H1 (cell line): ENCODE measurements around the gene ANO6.

Source experiments
- CREB1 ChIP-seq: IDR thresholded peaks from 2 replicates; pipeline ENCODE4 v1.6.1; 2012; ENCODE audit warnings: inconsistent platforms
- EZH2 ChIP-seq: fragments of 200-600 bp; sonication (generic); IDR thresholded peaks from 2 replicates; pipeline ENCODE4 v1.7.1; 2012; ENCODE audit warnings: low read depth, mild to moderate bottlenecking, moderate library complexity, low read length, inconsistent platforms; ENCODE audit not compliant: severe bottlenecking
- GABPA ChIP-seq: IDR thresholded peaks from 2 replicates; pipeline ENCODE4 v1.6.1; 2011; ENCODE audit warnings: mild to moderate bottlenecking, low read length, moderate library complexity, borderline replicate concordance; ENCODE audit not compliant: insufficient read depth
- JUN ChIP-seq: IDR thresholded peaks from 2 replicates; pipeline ENCODE4 v1.6.1; 2011; ENCODE audit warnings: low read depth, mild to moderate bottlenecking, improper control_type of control experiment, low read length
- POLR2A ChIP-seq, 2 experiments: IDR thresholded peaks; 1 replicate in 1 of 2; 2 replicates in 1 of 2; pipeline ENCODE4 v1.6.1; 2011; ENCODE audit warnings: low read depth in 2 of 2, low read length in 2 of 2, mild to moderate bottlenecking in 2 of 2; ENCODE audit errors: control extremely low read depth in 1 of 2
- POLR2AphosphoS5 ChIP-seq: IDR thresholded peaks from 2 replicates; pipeline ENCODE4 v1.6.1; 2011; ENCODE audit warnings: low read depth, low read length
- SIX5 ChIP-seq: IDR thresholded peaks from 2 replicates; pipeline ENCODE4 v1.6.1; 2011; ENCODE audit warnings: mild to moderate bottlenecking, low read depth, low read length
- TBP ChIP-seq: IDR thresholded peaks from 2 replicates; pipeline ENCODE4 v1.6.1; 2011; ENCODE audit warnings: low read depth, low read length, improper control_type of control experiment
- TF ChIP-seq, protein P1 (sequence below), 3 experiments: IDR thresholded peaks; 1 replicate in 2 of 3; 2 replicates in 1 of 3; pipeline versions ENCODE4 v1.5.1 to v1.6.1; 2011; ENCODE audit warnings: low read length in 3 of 3, mild to moderate bottlenecking in 3 of 3, inconsistent platforms in 2 of 3, low read depth in 1 of 3, moderate library complexity in 1 of 3; ENCODE audit not compliant: insufficient read depth in 1 of 3; ENCODE audit errors: control extremely low read depth in 1 of 3

DNA sequence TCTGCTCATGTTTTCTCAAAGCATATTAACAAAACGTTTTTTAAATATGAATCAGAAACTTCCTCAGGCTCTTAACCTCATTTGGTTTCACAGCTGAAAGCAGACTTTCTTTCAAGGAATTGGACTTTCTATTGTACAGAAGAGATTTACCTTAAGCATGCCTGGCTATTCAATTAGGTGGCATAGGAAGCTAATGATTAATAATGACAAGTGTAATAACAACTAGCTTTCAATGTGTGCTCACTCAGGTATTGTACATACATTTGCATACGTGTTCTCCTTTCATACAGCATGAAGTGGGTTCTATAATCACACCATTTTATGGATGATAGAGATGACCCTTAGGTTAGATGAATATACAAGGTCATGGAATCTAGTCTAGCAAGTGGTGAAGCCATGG, 115.7 kb downstream of the ANO6 start:
- TF ChIP-seq, protein P1, sequence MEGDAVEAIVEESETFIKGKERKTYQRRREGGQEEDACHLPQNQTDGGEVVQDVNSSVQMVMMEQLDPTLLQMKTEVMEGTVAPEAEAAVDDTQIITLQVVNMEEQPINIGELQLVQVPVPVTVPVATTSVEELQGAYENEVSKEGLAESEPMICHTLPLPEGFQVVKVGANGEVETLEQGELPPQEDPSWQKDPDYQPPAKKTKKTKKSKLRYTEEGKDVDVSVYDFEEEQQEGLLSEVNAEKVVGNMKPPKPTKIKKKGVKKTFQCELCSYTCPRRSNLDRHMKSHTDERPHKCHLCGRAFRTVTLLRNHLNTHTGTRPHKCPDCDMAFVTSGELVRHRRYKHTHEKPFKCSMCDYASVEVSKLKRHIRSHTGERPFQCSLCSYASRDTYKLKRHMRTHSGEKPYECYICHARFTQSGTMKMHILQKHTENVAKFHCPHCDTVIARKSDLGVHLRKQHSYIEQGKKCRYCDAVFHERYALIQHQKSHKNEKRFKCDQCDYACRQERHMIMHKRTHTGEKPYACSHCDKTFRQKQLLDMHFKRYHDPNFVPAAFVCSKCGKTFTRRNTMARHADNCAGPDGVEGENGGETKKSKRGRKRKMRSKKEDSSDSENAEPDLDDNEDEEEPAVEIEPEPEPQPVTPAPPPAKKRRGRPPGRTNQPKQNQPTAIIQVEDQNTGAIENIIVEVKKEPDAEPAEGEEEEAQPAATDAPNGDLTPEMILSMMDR (IDR thresholded peaks at IDR 0.05; ENCODE audit: control extremely low read depth in 1 of 3, insufficient read depth in 1 of 3, low read depth in 1 of 3, low read length in 3 of 3): no peak
- TF ChIP-seq GABPA (no peak), EZH2 (no peak), POLR2AphosphoS5 (no peak), JUN (no peak), TBP (no peak), CREB1 (no peak), POLR2A (IDR thresholded peaks at IDR 0.05; ENCODE audit: control extremely low read depth in 1 of 2, low read depth in 2 of 2, low read length in 2 of 2) (no peak), SIX5 (no peak)
